DMS79 (cell line): ENCODE data around the gene BNIP1.

Experiments
- DNase-seq: peaks from one replicate; lab custom pipeline; 2025; lab: John Stamatoyannopoulos, UW

BNIP1 gene

GRCh38 chr5:173211284-173211683 lies 67.0 kb downstream of the BNIP1 start:
- no peak for DNase-seq

GRCh38 chr5:173213236-173213933 lies 69.1 kb downstream of the BNIP1 start:
- DNase-seq: no peak
